NT2/D1 (cell line): ENCODE data around the gene ULBP1.

Experiments used
- SUZ12 ChIP-seq: IDR thresholded peaks from 2 replicates; pipeline ENCODE4 v1.6.1; 2011; ENCODE audit not compliant: insufficient read length, insufficient read depth; ENCODE audit errors: extremely low read depth
- YY1 ChIP-seq: IDR thresholded peaks from 2 replicates; pipeline ENCODE4 v1.6.1; 2011; ENCODE audit not compliant: insufficient read length, insufficient read depth
- ZNF274 ChIP-seq: IDR thresholded peaks from 2 replicates; pipeline ENCODE4 v1.6.1; 2011; ENCODE audit warnings: mild to moderate bottlenecking, low read depth, low read length

- TF ChIP-seq ZNF274 (no peak), YY1 (no peak), SUZ12 (no peak)
Observed at GRCh38 chr6:149923327-149923986, 40.3 kb upstream of the ULBP1 start.
